Epithelial cell of proximal tubule (primary cell): Measurements from ENCODE around the gene CRACDL. TPM values are rescaled to one million over a fixed set of nuclear protein-coding genes. Genes with fewer than 3 reads are reported as not detected.

Experiments
- DNase-seq: peaks from one replicate; pipeline ENCODE4 v3.0.0-alpha.2; 2011; ENCODE audit warnings: low read depth
- H3K4me3 ChIP-seq: 2 replicates; pipeline ENCODE4 v1.5.1; 2011; ENCODE audit warnings: low read depth, mild to moderate bottlenecking, low read length
- CTCF ChIP-seq: conservative IDR thresholded peaks from 2 replicates; pipeline ENCODE4 v1.5.1; 2012; ENCODE audit warnings: low read depth, mild to moderate bottlenecking, low read length
- total RNA-seq: library from RNA; depleted of rRNA; stranded (reverse); fragments of >200 nt; gene quantifications from 2 replicates; pipeline ENCODE4 v1.2.3, GENCODE V29; 2015

The CRACDL gene
- total RNA-seq, 1 donor from 2014 or later: 1.0 TPM

- DNase-seq: no peak
- no peak for TF ChIP-seq CTCF
These were observed 13.1 kb upstream of the CRACDL start for GRCh38 chr2:98948956-98949739.

GRCh38 chr2:98947554-98947953 lies 11.5 kb upstream of the CRACDL start:
- TF ChIP-seq CTCF: no peak
- DNase-seq: no peak
- no peak overlapping the region for H3K4me3 ChIP-seq

More at GRCh38 chr2:98948956-98949739, 13.1 kb upstream of the CRACDL start:
- no peak overlapping the region for H3K4me3 ChIP-seq

GRCh38 chr2:98946855-98947254 lies 10.8 kb upstream of the CRACDL start:
- H3K4me3 ChIP-seq: no peak overlapping the region
- no peak for DNase-seq
- TF ChIP-seq CTCF: no peak

- H3K4me3 ChIP-seq: no peak overlapping the region
- TF ChIP-seq CTCF: no peak
- DNase-seq: no peak
These were observed 8.8 kb upstream of the CRACDL start for GRCh38 chr2:98944775-98945174.

- H3K4me3 ChIP-seq: no peak overlapping the region
- TF ChIP-seq CTCF: no peak
- no peak for DNase-seq
These were observed 4.1 kb upstream of the CRACDL start for GRCh38 chr2:98940102-98940501.

- no peak for TF ChIP-seq CTCF
- DNase-seq: no peak
These were observed 1.9 kb upstream of the CRACDL start for GRCh38 chr2:98937906-98938305.

More at GRCh38 chr2:98937906-98938305, 1.9 kb upstream of the CRACDL start:
- H3K4me3 ChIP-seq: no peak overlapping the region
